Cardiac muscle cell (in vitro differentiated cells and primary cell): ENCODE data around the gene CNTN5. TPM values are rescaled to one million over a fixed set of nuclear protein-coding genes. Genes with fewer than 3 reads are reported as not detected.

Source experiments
- DNase-seq, 2 donors: peaks; one replicate each; pipeline versions ENCODE4 v3.0.0 to v3.0.0-alpha.2; 2010 to 2017; ENCODE audit warnings: low read depth in 1 of 2, low spot score in 1 of 2
- H3K27ac ChIP-seq: fragments of 200-600 bp; sonication (generic); 2 replicates; pipeline ENCODE4 v1.5.1; 2016
- H3K27me3 ChIP-seq: fragments of 200-600 bp; sonication (generic); 2 replicates; pipeline ENCODE4 v1.6.0; 2016; ENCODE audit warnings: control low read depth
- H3K36me3 ChIP-seq: fragments of 200-600 bp; sonication (generic); 2 replicates; pipeline ENCODE4 v1.5.1; 2016; ENCODE audit warnings: control low read depth
- H3K4me1 ChIP-seq: fragments of 200-600 bp; sonication (generic); 2 replicates; pipeline ENCODE4 v1.8.1; 2017; ENCODE audit warnings: low read depth, mild to moderate bottlenecking, mixed run types
- H3K4me3 ChIP-seq: fragments of 200-600 bp; sonication (generic); 2 replicates; pipeline ENCODE4 v1.5.1; 2016; ENCODE audit warnings: mild to moderate bottlenecking
- H3K9me3 ChIP-seq: fragments of 200-600 bp; sonication (generic); 2 replicates; pipeline ENCODE4 v1.5.1; 2017; ENCODE audit warnings: low read depth, mild to moderate bottlenecking, control low read depth
- CTCF ChIP-seq: IDR thresholded peaks from 2 replicates; pipeline ENCODE4 v1.5.1; 2012; ENCODE audit warnings: low read depth, mild to moderate bottlenecking, low read length
- polyA plus RNA-seq: library from polyadenylated mRNA; unstranded; fragments of >200 nt; fragmentation: Nextera tagmentation; extraction: Ambion mirVana; gene quantifications from 2 replicates; pipeline ENCODE4 v1.2.1, GENCODE V29; 2016
- total RNA-seq: library from RNA; depleted of rRNA; stranded (reverse); fragments of >200 nt; gene quantifications from 2 replicates; pipeline ENCODE4 v1.2.3, GENCODE V29; 2016

Gene CNTN5
- total and polyA plus RNA-seq, 2 experiments from 2014 or later = 30.0 to 41.3 TPM

- DNase-seq = no peak
- Histone ChIP-seq H3K27ac (no peak overlapping the region), H3K9me3 (no peaks in the 10 kb centered on the region), H3K36me3 (no peaks in the 10 kb centered on the region), H3K4me3 (no peak overlapping the region), H3K27me3 (no peaks in the 10 kb centered on the region), H3K4me1 (no peaks in the 10 kb centered on the region)
- no peak for TF ChIP-seq CTCF
These were observed 866.7 kb downstream of the CNTN5 start for GRCh38 chr11:99887481-99887880.

- H3K9me3 ChIP-seq = no peaks in the 10 kb centered on the region
- no peak overlapping the region for H3K27ac ChIP-seq
- no peaks in the 10 kb centered on the region for H3K4me1 ChIP-seq
These were observed 873.1 kb downstream of the CNTN5 start for GRCh38 chr11:99893811-99894210.

GRCh38 chr11:99901175-99901574, 880.4 kb downstream of the CNTN5 start:
- no peak overlapping the region for H3K27ac ChIP-seq
- H3K36me3 ChIP-seq = no peaks in the 10 kb centered on the region
- no peaks in the 10 kb centered on the region for H3K4me1 ChIP-seq
- no peak for TF ChIP-seq CTCF
- no peaks in the 10 kb centered on the region for H3K27me3 ChIP-seq
- no peaks in the 10 kb centered on the region for H3K9me3 ChIP-seq
- H3K4me3 ChIP-seq = no peak overlapping the region
- DNase-seq = no peak

More at GRCh38 chr11:99893811-99894210, 873.1 kb downstream of the CNTN5 start:
- no peak for TF ChIP-seq CTCF
- Histone ChIP-seq H3K27me3 (no peaks in the 10 kb centered on the region), H3K4me3 (no peak overlapping the region), H3K36me3 (no peaks in the 10 kb centered on the region)
- no peak for DNase-seq

- no peaks in the 10 kb centered on the region for H3K27me3 ChIP-seq
- TF ChIP-seq CTCF = no peak
- H3K4me1 ChIP-seq = no peaks in the 10 kb centered on the region
- no peak overlapping the region for H3K27ac ChIP-seq
- H3K9me3 ChIP-seq = no peaks in the 10 kb centered on the region
- H3K4me3 ChIP-seq = no peak overlapping the region
- no peaks in the 10 kb centered on the region for H3K36me3 ChIP-seq
- no peak for DNase-seq
These were observed 890.4 kb downstream of the CNTN5 start for GRCh38 chr11:99911116-99911515.

GRCh38 chr11:99916078-99916477, 895.3 kb downstream of the CNTN5 start:
- DNase-seq = no peak

More at GRCh38 chr11:99916078-99916477, 895.3 kb downstream of the CNTN5 start:
- Histone ChIP-seq H3K4me3 (no peak overlapping the region), H3K4me1 (no peaks in the 10 kb centered on the region), H3K36me3 (no peaks in the 10 kb centered on the region), H3K9me3 (no peaks in the 10 kb centered on the region), H3K27ac (no peak overlapping the region), H3K27me3 (no peaks in the 10 kb centered on the region)
- no peak for TF ChIP-seq CTCF
